CD4-positive, alpha-beta T cell treated with Interleukin-17A for 1 hour (primary cell): ENCODE results near the gene ZYX.
A peak's percentile ranks its signal among the peaks of the same experiment; 100 is the strongest.

ENCODE experiments used
- DNase-seq: peaks from one replicate; pipeline ENCODE4 v3.0.0-alpha.2; 2020

Gene ZYX

GRCh38 chr7:143363016-143363937 is 17.9 kb upstream of the ZYX start:
- no peak for DNase-seq

DNA sequence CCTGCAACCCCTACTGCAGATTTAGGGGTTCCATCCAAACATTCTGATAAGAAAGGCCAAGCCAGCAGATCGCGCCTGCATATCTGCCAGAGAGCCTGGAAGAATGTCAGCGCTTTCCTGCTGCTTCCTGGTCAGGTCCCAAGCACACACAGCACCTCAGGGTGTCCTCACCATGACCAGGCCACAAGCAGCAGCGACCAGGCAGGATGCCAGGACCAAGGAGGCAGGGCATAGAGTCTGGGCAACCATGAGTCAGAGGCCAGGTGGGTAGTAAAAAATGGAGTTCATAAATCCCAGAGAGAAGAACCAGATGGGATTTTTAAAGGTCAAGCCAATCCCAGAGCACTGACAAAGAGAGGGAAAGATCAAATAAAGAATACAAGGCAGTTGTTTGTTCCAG is 13.2 kb upstream of the ZYX start:
- DNase-seq: no peak

GRCh38 chr7:143368387-143368786 is 12.8 kb upstream of the ZYX start:
- DNase-seq: no peak

- no peak for DNase-seq
Observed at GRCh38 chr7:143369678-143370651, 11.2 kb upstream of the ZYX start.

DNA sequence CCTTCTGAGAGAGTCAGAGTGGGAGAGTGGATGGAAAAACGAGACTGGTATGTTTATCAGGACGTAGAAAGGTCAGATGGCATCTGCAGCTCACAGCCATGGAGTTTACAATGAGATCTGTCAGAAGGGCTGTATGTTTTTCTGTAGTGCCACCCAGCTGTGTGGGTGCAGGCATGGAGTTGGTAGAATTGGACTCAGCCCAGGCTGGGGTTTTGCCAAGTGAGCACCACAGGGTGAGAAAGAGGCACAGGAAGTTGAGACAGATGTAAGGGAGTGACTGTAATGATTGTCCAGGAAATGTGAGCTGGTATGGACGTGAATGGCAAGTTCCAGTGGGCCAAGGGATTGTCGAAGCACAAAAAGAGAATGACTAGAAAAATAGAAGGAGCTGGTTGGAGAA is 9.1 kb upstream of the ZYX start:
- DNase-seq: peak; percentile 64

DNA sequence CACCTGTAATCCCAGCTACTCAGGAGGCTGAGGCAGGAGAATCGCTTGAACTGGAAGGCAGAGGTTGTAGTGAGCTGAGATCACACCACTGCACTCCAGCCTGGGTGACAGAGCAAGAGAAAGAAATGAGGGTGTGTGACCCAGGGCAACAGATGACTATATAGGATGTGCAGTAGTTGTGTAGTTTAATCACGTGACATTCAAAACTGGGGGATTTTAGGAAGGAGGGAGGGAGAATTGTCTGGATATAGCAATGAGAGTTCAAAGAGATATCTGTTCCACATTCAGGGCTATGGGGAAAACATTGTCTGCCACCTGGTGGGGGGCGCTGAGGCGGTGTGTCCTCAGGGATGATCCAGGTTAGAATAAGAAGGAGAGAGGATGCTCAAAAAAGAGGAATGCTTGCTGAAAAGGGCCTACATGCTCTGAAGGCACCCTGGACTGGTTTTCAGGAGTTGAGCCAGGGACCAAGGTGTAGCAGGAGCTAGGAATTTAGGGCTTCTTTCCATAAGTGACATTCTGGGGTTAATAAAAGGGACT is 7.8 kb upstream of the ZYX start:
- no peak for DNase-seq

- DNase-seq: no peak
Observed at GRCh38 chr7:143374561-143374960, 6.6 kb upstream of the ZYX start.

DNA sequence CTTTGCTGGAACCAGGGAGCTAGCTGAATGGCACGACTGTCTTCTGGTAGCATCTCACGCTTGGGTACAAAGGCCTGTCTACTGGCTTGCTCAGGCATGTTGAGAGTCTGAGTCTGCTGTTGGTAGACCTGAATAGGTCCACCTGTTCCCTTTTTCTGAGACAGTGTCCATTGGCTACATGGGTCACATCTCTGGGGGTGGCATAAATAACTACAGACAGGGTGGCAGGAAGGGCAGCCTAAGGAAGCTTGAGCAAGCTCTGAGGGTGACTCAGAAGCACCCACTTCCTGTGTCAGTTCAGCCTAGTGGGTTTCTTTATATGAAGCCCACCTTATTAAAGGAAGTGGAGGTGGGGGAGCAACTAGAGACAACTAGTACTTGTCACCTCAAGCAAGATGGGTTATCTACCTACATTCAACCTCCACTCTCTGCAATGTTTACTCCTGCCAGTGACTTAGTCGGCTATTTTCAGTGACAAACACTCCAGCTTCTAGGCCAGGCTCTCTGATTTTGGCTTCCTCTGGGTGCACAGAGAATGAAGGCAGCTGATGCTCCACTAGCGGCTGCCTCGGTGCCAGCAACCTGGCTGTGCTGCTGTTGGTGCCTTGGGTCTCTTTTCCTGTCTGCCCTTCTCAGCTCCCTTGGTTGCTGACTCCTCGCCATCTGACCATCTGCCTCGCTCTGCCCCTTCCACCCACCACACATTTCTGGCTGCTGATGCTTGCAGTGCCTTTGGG is 5.7 kb upstream of the ZYX start:
- DNase-seq: peak; percentile 70

DNA sequence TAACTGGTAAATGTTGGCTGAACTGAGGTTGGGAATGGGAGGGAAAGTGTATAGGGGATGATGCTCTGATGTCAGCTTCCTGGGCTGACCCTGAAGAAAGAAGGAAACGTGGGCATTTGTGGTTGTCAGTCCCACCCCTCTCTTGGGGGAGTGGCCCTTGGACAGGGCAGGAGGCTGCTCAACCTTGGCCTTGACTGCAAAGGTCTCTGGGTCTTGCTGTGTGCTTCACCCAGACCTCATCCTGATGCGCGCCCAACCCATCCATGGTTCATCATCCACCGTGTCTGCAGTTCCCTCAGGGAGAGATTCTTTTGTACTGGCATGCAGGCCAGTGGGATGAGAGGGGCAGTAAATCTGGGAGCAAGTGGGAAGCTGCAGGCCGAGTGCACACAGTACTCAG is 4.7 kb upstream of the ZYX start:
- DNase-seq: no peak

- DNase-seq: no peak
Observed at GRCh38 chr7:143379611-143380259, 1.4 kb upstream of the ZYX start.

- peak; percentile 92 for DNase-seq
Observed at GRCh38 chr7:143380260-143380645, 892 bp upstream of the ZYX start.

DNA sequence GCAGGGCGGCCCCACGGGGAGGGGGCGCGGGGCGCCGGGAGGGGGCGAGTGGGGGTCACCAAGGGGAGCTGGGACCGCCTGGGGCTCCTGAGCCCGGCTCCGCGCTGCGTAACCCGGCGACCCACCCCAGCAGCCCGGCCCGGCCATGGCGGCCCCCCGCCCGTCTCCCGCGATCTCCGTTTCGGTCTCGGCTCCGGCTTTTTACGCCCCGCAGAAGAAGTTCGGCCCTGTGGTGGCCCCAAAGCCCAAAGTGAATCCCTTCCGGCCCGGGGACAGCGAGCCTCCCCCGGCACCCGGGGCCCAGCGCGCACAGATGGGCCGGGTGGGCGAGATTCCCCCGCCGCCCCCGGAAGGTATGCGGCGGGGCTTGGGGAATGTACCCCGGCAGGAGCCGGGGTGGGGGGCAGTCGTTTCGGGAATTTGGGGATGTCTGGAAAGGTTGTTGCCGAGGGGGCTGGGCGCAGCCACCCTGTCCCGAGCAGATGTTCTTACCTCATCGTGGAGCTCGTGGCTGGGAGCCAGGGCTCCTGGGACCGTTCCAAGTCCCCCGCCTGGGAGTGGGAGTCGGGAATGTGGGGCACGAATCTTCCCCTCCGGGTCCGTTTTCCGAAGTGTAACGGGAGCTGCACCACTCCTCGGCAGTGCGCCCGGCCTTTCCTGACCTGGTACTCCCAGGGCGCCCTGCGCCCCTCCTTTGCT is 431 bp downstream of the ZYX start:
- no peak for DNase-seq

DNA sequence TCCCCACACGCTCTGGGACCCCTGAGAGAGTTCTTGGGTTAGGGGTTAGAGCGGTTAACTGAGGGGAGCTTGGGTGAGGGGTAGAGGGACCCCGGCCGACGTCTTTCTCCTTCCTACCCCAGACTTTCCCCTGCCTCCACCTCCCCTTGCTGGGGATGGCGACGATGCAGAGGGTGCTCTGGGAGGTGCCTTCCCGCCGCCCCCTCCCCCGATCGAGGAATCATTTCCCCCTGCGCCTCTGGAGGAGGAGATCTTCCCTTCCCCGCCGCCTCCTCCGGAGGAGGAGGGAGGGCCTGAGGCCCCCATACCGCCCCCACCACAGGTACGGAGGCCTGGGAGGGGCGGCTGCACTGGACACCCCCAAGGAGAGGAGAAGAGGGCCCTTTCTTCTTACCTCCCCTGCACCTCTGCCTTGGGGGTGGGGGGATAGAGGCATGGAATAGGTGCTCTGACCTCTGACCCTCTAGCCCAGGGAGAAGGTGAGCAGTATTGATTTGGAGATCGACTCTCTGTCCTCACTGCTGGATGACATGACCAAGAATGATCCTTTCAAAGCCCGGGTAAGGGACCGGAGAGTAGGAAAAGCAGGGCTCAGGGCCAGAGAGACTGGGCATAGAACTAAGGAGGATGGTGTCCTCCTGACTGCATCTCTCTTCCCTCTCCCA is 1.1 kb downstream of the ZYX start:
- DNase-seq: no peak

DNA sequence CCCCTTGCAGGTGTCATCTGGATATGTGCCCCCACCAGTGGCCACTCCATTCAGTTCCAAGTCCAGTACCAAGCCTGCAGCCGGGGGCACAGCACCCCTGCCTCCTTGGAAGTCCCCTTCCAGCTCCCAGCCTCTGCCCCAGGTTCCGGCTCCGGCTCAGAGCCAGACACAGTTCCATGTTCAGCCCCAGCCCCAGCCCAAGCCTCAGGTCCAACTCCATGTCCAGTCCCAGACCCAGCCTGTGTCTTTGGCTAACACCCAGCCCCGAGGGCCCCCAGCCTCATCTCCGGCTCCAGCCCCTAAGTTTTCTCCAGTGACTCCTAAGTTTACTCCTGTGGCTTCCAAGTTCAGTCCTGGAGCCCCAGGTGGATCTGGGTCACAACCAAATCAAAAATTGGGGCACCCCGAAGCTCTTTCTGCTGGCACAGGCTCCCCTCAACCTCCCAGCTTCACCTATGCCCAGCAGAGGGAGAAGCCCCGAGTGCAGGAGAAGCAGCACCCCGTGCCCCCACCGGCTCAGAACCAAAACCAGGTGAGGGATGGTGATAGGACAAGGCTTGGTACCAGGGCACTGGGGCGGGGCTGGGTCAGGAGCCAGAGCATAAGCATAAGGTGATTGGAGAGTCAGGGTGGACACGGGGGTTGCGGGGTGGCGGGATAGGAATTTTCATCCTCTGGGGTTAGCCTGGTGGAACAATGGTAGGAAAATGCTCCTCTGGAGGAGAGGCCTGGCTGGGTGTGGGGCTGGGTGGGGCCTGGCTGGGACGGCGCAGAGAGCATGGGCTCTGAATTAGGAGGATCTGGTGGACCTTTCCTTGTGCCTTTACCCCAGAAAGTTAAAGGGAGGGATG is 1.9 kb downstream of the ZYX start:
- no peak for DNase-seq

GRCh38 chr7:143383642-143383957 is 2.5 kb downstream of the ZYX start:
- DNase-seq: no peak

- no peak for DNase-seq
Observed at GRCh38 chr7:143384148-143384547, 3.0 kb downstream of the ZYX start.

DNA sequence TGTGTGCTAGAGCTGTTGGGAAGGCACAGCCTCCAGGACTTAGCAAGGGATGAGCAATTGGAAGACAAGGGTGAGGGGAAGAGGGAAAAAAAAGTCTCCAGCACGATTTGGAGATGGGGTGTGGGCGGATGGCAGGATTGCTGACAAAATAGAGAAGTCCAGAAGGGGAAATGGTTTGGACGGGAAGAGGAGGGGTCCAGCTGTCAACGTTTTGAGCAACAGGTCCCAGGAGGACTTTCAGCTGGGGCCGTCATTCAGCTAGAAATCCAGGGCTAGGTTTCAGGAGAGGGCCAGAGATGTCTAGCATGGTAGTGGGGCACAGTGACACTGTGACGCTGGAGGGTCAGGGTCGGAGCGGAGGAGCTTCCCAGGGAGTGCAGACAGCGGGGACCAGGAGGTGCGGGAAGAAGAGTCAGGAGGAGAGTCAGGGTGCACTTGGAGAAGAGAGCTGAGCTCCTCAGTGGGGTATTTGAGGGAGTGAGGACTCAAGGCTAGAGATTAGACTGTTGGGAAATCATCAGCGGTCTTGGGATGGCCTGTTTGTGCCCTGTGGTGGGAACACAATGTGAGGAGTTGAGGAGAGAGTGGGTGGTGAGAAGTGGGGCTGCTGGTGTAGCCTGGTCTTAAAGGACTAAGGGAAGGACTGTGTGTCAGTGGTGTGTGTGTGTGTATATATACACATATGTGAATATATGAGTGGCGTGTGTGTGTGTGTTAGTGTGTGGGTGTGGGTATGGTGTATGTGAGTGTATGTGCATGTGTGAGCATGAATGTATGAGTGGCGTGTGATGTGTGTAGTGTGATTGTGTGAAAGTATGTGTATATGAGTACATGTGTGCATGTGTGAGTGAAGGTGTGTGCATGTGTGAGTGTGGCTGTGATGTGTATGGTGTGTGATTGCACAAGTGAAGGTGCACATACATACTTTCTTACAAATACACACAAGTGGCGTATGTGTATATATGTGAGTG is 3.8 kb downstream of the ZYX start:
- DNase-seq: no peak

DNA sequence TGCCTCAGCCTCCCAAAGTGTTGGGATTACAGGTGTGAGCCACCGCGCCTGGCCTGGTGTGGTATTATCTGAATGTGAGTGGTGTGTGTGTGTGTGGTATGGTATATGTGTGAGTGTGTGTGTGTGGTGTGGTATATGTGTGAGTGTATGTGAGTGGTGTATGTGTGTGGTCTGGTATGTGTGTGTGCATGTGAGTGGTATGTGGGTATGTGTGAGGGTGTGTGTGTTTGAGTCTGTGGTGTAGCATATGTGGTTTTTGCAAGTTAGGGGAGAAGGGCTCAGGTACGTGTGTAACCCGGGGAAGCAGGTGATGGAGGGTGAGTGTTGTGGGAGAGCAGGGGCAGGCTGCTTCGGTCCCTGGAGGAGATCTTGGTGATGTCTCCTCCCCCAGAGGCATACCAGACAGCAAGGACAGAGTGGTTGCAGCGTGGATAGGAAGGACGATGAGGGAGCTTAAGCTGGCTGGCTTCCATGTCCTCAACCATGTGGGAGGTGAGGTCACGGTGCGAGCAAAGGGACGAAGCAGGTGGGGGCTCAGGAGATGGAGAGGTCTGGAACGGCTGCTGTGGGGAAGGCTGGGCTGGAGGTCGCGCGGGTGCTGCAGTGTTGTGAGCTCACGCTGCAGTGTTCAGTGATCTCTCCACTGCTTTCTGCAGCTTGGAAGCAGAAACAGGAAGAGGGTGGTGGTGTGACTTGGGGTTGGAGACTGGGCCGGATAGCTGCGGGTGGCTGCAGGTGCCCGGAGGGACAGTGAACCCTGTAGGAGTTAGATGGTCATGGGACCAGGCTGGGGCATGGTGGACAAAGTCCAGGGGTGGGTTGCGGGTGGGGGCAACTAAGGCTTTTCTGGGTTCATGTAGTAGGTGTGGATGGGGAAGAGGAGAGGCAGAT is 5.0 kb downstream of the ZYX start:
- DNase-seq: peak; percentile 72
